Mononuclear cell (primary cell): ENCODE data around the gene COMMD1. TPM values are rescaled to one million over a fixed set of nuclear protein-coding genes. Genes with fewer than 3 reads are reported as not detected.
"Not testable (repeated sequence)": the region's sequence is repeated elsewhere in the genome, so short reads cannot be mapped to it uniquely, and the experiment has no call there.

Experiments used
- H3K27me3 ChIP-seq: 2 replicates; pipeline ENCODE4 v1.6.0; 2011; ENCODE audit warnings: low read length, control low read depth; ENCODE audit not compliant: insufficient read depth
- H3K4me1 ChIP-seq: 2 replicates; pipeline ENCODE4 v1.5.1; 2011; ENCODE audit warnings: mild to moderate bottlenecking, low read length, control low read depth; ENCODE audit not compliant: insufficient read depth
- H3K4me3 ChIP-seq: 2 replicates; pipeline ENCODE4 v1.5.1; 2011; ENCODE audit warnings: mild to moderate bottlenecking, low read length, moderate library complexity
- H3K9me3 ChIP-seq: 2 replicates; pipeline ENCODE4 v1.5.1; 2011; ENCODE audit warnings: low read depth, mild to moderate bottlenecking, control low read depth, low read length
- total RNA-seq: library from RNA; depleted of rRNA; stranded (reverse); fragments of >200 nt; gene quantifications from one replicate; pipeline ENCODE4 v1.2.3, GENCODE V29; 2012

The COMMD1 gene
- total RNA-seq, 1 donor = 24.1 TPM

DNA sequence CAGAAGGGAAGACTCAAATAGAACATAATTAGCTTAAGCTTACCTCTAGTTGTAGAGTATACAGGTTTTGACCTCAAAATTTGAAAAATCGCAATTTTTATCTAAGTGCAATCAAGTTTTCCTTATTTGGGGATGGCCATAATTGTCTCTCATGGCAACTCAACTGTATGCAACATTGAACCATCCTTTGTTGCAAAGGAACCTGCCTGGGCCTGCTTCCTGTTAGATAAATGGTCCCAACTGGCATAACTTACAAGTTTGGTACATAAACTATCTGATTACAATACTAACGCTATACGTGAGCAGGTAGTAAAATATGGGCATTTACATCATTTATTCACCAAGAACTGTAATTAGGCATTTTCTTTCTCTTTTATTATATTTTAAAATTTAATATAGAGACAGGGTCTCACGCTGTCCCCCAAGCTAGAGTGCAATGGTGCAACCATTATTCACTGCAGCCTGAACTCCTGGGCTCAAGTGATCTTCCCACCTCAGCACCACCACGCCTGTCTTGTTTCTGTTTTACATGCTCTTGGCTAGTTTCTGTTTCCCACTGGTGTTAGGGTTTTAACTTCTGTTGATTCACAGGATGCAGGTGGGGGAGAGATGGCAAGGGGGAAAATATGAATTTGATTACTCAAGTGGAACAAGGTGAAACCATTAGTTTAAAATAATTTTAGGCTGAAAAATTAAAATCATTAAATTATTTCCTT, 235.1 kb downstream of the COMMD1 start:
- H3K4me3 ChIP-seq = no peak overlapping the region
- H3K4me1 ChIP-seq = peaks cover 22% of the 10 kb centered on the region
- H3K9me3 ChIP-seq = no peaks in the 10 kb centered on the region
- H3K27me3 ChIP-seq = no peaks in the 10 kb centered on the region

DNA sequence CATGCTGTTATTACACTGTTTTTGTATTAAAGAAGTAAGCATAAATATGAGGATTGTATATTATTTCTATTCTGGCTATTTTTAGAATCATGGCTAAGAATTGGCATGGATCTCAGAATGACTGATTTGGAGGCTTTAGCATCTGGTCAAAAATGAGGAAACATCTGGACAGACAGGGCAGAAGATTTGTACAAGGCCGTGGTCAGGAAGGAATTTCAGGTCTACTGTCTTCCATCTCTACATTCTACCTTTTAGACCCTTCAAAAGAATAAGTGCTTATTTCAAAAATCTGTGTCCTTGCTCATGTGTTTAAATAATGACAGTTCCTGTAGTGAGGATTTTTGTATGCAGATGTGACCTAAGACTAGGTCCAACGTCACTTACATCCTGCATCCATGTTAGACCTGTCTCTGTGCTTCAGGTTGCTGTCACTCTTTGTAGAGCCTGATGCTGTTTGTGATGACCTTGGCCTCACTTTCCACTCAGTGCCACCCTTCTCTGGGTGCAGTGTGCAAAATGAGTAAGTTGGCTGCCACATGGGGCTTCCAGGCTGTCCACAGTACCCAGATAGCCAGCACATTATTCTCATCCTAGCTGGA, 235.8 kb downstream of the COMMD1 start:
- H3K27me3 ChIP-seq = no peaks in the 10 kb centered on the region
- H3K4me1 ChIP-seq = peaks cover 24% of the 10 kb centered on the region
- H3K4me3 ChIP-seq = no peak overlapping the region
- no peaks in the 10 kb centered on the region for H3K9me3 ChIP-seq

DNA sequence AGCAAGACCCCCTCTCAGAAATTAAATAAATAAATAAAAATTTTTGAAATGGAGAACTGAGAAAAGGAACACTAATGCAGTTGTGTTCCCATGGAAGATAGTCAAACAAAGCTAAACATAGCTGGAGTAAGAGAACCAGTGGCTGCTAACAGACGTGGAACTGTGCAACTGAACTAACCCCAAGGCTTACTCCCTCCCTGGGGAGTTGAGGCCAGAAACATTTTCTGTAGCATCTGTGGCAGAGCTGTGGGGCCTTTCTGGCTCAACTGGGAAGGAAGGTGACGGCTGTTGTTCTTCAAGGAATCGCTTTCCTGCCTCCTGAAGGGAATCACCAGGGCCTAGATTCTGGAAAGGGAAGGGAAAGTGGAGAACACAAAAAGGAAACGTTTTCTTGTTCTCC, 236.6 kb downstream of the COMMD1 start:
- Histone ChIP-seq H3K4me3 (no peak overlapping the region), H3K9me3 (no peaks in the 10 kb centered on the region), H3K27me3 (no peaks in the 10 kb centered on the region), H3K4me1 (peaks cover 24% of the 10 kb centered on the region)

DNA sequence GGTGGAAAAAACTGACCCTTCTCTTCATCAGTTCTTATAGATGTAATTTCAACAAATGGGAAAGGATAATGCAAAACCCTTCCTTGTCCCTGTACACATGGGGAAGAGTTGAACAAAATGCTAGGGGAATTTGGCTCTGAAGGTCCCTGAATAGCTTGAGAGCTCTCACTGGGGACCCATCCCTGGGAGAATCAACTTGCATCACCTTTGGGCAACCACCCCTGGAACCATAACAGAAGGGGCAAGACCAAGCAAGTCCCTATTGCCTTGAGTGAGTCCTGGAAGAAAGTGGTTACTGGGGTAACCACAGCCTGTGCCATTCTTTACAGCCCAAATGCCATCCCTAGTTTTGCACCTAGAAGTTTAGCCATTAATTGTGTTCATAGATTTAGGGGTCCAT, 238.2 kb downstream of the COMMD1 start:
- Histone ChIP-seq H3K4me1 (peaks cover 29% of the 10 kb centered on the region), H3K9me3 (no peaks in the 10 kb centered on the region), H3K27me3 (no peaks in the 10 kb centered on the region), H3K4me3 (no peak overlapping the region)

DNA sequence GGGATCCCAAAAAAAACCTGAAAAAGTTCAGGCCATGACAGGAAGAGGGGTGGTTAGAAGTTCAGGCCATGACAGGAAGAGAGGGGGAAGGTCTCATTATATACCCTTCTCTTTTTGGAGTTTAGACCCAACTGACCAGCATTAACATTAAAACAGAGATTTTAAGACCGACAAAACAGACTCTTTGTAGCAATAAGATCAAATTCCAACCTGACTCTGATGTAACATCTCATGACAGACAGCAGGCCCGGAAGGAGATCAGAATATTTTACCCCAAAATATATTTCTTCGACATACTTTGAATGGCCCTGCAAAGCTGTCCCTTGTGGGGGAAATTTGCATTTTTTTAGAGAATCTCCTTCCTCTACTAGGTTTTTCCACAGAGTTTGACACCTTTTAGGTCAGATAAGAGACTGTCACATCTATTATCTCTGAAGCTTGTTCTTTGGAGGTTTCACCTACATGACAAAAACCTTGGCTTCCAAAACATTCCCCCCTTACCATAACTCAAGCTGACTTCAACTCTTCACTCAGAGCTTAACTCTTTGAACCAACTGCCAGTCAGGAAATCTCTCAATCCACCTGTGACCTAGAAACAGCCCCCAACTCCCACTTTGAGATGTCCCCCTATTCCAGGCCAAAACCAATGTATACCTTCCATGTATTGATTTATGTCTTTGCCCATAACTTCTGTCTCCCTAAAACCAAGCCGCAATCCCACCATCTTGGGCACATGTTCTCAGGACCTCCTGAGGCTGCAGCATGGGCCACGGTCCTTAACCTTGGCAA, 239.4 kb downstream of the COMMD1 start:
- H3K27me3 ChIP-seq = no peaks in the 10 kb centered on the region
- H3K4me3 ChIP-seq = no peak overlapping the region
- peaks cover 29% of the 10 kb centered on the region for H3K4me1 ChIP-seq
- no peaks in the 10 kb centered on the region for H3K9me3 ChIP-seq

DNA sequence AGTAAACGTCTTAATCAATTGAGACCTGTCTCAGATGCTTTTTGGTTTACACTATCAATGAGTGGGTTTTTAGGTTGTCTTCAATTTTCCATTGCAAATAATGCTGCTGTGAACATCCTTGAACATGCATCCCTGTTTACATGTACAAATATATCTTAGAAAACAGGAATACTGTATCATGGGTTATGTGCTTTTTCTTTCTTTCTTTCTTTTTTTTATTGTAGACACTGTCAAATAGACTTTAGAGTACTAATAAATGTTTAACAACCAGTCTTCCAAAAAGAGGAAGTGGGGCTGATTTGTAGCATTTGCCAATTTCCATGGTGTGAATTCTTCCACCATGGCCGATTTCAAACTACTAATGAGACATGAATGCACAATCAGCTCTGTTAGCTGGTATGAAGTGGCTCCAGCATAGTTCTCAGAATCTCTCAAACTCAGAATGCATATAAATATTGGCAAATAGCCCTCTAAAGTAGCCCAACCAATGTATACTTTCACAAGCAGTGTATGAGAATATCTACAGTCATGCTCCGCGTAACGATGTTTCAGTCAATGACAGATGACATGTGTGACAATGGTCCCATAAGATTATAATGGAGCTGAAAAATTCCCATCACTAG, 240.1 kb downstream of the COMMD1 start:
- no peak overlapping the region for H3K4me3 ChIP-seq
- no peaks in the 10 kb centered on the region for H3K9me3 ChIP-seq
- no peaks in the 10 kb centered on the region for H3K27me3 ChIP-seq
- peaks cover 27% of the 10 kb centered on the region for H3K4me1 ChIP-seq

DNA sequence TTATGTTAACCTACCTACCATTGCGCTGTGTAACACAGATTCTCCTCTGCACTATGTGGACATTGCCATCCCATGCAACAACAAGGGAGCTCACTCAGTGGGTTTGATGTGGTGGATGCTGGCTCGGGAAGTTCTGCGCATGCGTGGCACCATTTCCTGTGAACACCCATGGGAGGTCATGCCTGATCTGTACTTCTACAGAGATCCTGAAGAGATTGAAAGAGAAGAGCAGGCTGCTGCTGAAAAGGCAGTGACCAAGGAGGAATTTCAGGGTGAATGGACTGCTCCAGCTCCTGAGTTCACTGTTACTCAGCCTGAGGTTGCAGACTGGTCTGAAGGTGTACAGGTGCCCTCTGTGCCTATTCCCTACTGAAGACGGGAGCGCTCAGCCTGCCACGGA, 241.3 kb downstream of the COMMD1 start:
- not testable (repeated sequence) for H3K9me3 ChIP-seq, H3K27me3 ChIP-seq, H3K4me3 ChIP-seq
- H3K4me1 ChIP-seq = peaks cover 25% of the 10 kb centered on the region

DNA sequence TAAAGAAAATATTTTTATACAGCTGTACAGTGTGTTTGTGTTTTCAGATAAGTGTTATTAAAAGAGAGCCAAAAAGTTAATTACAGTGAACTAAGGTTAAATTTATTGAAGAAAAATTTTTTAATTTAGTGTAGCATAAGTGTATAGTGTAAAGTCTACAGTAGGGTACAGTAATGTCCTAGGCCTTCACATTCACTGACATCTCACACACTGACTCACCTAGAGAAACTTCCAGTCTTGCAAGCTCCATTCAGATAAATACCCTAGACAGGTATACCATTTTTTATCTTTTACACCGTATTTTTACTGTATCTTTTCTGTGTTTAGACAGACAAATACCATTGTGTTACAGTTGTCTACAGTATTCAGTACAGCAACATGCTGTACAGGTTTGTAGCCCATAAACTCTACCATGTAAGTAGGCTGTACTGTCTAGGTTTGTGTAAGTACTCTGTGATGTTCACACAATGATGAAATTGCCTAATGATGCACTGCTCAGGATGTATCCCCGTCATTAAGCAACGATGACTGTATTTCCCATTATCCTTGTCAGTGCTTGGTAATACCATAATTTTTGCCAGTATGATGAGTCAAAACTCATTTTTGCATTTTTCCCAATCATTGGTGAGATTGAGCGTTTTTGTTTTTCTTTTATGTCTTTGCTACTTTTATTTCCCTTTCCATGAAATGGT, 242.3 kb downstream of the COMMD1 start:
- Histone ChIP-seq H3K27me3 (no peaks in the 10 kb centered on the region), H3K4me1 (peaks cover 16% of the 10 kb centered on the region), H3K4me3 (no peak overlapping the region), H3K9me3 (no peaks in the 10 kb centered on the region)

DNA sequence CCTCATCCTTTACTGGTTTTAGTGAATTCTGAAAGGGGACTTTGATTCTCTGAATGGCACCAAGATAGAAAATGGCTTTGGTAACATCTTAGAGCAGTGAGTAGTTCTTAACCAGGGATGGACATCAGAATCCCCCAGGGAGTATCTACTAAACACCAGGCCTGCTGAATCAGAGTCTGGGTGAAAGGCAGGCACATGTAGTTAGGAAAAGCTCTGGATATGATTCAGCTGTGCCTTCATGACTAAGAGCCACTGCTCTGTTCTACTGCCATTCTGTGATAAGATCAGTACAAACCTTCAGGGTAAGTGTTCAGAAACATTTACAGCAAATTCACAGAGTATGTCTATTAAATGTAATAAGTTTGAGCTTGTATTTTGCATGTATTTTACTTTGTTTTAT, 244.2 kb downstream of the COMMD1 start:
- H3K4me1 ChIP-seq = peaks cover 24% of the 10 kb centered on the region
- H3K4me3 ChIP-seq = no peak overlapping the region
- H3K9me3 ChIP-seq = no peaks in the 10 kb centered on the region
- H3K27me3 ChIP-seq = no peaks in the 10 kb centered on the region

DNA sequence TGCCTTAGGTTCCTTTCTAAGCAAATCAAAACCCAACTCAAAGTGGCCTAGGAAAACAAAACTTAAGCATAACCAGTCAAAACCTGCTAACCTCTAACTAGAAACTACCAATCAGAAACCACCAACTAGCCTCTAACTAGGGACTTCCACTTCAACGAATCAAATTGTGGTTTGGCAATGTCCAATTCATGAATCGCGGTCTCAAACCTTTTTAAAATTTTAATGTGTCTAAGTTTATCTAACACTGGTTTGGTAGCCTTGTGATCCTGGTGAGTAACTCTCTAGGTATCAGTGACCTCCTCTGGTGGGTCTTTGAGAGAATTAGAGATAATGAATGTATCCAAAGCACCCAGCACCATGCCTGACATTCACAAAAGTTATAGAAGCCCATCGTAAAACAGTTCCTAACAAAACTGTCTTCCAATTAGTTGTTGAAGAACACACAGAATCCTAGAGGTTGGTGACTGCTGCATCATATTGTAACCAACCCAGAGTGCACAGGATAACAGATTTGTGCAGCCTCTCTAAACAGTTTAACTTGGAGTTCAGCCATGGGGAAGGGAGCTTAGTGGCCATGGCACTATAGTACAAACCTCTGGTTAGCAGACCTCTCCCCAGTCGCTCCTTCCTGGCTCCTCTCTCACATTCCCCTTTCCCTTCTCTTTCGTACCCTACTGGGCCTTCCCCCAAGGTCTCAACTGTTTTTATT, 245.3 kb downstream of the COMMD1 start:
- Histone ChIP-seq H3K4me3 (no peak overlapping the region), H3K9me3 (peaks cover 5% of the 10 kb centered on the region), H3K4me1 (peaks cover 14% of the 10 kb centered on the region), H3K27me3 (no peaks in the 10 kb centered on the region)

DNA sequence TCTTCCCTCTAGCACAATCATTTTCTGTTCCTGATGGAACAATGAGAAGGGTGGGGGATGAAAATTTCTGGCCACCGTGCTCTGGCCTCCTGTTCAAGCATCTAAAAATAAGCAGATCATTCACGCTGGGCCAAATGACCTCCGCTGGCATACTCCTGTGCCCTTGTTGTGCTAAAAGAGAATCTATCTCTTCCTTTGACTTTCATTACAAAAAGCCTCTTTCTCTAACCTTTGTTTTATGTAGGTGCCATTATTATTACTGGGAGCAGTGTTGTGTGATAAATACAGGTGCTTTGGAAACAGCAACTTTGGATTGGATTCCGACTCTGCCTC, 245.8 kb downstream of the COMMD1 start:
- no peak overlapping the region for H3K4me3 ChIP-seq
- peaks cover 13% of the 10 kb centered on the region for H3K4me1 ChIP-seq
- H3K27me3 ChIP-seq = no peaks in the 10 kb centered on the region
- peaks cover 5% of the 10 kb centered on the region for H3K9me3 ChIP-seq

DNA sequence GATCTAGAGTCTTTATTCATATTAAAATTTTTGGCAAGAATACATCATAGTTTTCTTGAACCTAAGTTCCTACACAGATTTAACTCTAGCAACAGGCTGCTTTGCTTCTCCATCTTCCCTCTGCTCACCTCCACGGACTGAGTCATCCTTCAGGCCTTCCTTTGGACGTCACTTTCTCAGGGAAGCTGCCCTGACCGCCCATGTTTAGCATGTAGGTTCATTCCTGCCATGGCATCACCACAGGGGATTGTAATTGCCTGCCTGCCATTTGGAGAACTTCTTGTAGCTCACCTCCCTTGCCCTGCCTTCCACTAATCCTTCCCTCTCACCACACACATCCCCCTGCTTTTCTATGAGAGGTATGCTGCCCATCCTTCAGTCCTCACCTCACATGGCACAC, 246.5 kb downstream of the COMMD1 start:
- Histone ChIP-seq H3K27me3 (no peaks in the 10 kb centered on the region), H3K4me1 (peaks cover 13% of the 10 kb centered on the region), H3K4me3 (no peak overlapping the region)

DNA sequence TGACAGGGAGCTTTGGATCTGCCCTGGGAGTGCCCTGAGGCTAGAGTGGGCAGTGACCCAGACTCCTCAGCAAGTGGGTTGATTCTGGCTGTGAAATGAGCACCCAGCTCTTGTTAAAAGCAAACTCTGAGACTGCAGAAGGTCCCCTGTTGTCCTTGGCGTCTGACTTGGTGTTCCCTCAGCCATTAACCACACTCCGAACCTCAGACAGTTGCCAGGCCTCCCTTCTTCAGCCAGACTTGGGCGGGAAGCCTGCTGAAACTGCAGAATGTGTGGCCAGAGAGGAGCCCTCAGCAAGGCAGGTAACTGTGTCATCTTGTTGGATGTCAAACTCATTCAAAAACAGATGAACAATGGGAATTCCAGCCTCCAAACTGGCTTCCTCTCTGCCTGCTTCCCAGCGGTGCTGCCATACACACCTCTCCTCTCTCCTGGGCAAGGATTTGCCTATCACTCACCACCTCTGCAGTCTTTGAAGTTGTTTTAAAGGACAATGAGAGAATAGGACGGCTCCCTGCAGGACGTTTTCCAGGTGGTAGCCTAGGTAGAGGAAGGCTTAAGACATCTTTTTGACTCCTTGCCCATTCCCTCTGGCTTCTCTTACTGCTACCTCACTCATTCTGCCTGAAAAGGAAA, 251.5 kb downstream of the COMMD1 start:
- H3K9me3 ChIP-seq = peaks cover 5% of the 10 kb centered on the region
- no peaks in the 10 kb centered on the region for H3K27me3 ChIP-seq
- H3K4me3 ChIP-seq = no peak overlapping the region
- H3K4me1 ChIP-seq = peaks cover 8% of the 10 kb centered on the region

More for the DNA sequence above, 246.5 kb downstream of the COMMD1 start:
- peaks cover 5% of the 10 kb centered on the region for H3K9me3 ChIP-seq
